ENCODE results near the gene NHLRC3.

Gene NHLRC3

DNA sequence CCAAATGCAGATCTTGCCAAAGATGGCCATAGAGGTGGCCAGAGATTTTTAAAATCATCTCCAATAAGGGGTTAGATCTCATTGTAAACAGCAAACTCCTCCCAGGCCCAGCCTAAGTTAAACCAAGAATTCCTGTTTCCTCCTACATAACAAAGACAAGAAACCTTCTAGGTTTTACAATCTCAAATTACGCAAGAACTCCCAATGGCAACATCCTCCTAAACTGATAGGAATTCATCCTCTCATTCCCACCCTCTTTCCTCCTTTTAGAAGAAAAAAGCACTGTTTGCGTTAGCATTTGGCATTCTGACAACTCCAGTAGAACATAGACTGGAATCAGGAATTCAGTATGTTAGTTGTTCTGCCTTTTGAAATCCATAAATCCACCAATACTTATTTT lies 14.9 kb upstream of the NHLRC3 start:
- H3K4me3 ChIP-seq (ENCODE audit: low read length) = no peak overlapping the region
- H3K9me3 ChIP-seq (ENCODE audit: control insufficient read depth, insufficient read depth, low read length) = no peaks in the 10 kb centered on the region
- H3K27me3 ChIP-seq (ENCODE audit: control insufficient read depth, insufficient read depth, low read length) = no peaks in the 10 kb centered on the region
- H3K36me3 ChIP-seq (ENCODE audit: control insufficient read depth, insufficient read depth, low read length) = peaks cover 6% of the 10 kb centered on the region; the same call in 1 of the 2 replicates
- H3K4me1 ChIP-seq (ENCODE audit: control insufficient read depth, insufficient read depth, low read length) = peaks cover 10% of the 10 kb centered on the region
- WGBS (ENCODE audit: insufficient coverage, insufficient read length) = no CpG with 5 or more reads among the region's 2 CpGs
- H3K27ac ChIP-seq (ENCODE audit: low read length) = peak overlapping the region; percentile 64
- no peak for DNase-seq (ENCODE audit: low read depth, low spot score)

DNA sequence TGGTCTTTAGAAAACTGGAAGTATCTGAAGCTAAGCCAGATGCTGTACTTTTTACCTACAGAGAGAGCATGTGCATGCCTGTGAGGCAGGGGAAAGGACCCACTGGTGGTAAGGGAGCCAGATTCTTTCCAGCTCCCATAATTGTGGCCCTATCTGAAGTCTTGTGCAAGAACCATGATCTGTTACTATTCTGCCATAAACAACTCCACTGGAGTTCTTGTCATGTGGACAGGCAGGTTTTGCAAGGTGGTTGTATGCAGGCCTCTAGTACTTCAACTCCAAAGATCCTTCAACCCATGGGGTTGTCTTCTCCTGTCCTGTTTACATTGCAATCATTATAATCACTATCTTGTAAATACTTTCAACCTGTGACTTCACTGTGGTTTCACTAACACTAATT lies 14.5 kb upstream of the NHLRC3 start:
- Histone ChIP-seq H3K4me3 (ENCODE audit: low read length) (no peak overlapping the region), H3K4me1 (ENCODE audit: control insufficient read depth, insufficient read depth, low read length) (peaks cover 10% of the 10 kb centered on the region), H3K36me3 (ENCODE audit: control insufficient read depth, insufficient read depth, low read length) (peaks cover 6% of the 10 kb centered on the region; the same call in 1 of the 2 replicates), H3K27ac (ENCODE audit: low read length) (peak overlapping the region; percentile 64), H3K27me3 (ENCODE audit: control insufficient read depth, insufficient read depth, low read length) (no peaks in the 10 kb centered on the region), H3K9me3 (ENCODE audit: control insufficient read depth, insufficient read depth, low read length) (no peaks in the 10 kb centered on the region)
- no peak for DNase-seq (ENCODE audit: low read depth, low spot score)

DNA sequence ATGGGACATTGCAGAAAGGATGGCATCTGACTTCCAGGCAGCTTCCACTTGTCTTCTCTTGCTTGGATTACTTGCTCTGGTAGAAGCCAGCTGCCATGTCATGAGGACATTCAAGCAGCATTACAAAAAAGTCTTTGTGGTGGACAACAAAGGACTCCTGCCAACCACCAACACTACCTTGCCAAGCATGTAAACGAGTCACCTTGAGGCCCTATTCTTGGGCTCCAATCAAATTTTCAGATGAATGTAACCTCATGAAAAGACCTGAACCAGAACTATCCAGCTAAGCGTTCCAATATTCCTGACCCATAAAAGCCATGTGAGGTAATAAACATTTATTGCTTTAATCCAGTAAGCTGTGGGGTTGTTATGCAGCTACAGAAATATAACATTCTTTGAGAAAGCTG lies 12.8 kb upstream of the NHLRC3 start:
- no peaks in the 10 kb centered on the region for H3K9me3 ChIP-seq (ENCODE audit: control insufficient read depth, insufficient read depth, low read length)
- H3K36me3 ChIP-seq (ENCODE audit: control insufficient read depth, insufficient read depth, low read length) = peaks cover 6% of the 10 kb centered on the region; the same call in 1 of the 2 replicates
- no peak for DNase-seq (ENCODE audit: low read depth, low spot score)
- H3K27me3 ChIP-seq (ENCODE audit: control insufficient read depth, insufficient read depth, low read length) = no peaks in the 10 kb centered on the region
- no peak overlapping the region for H3K4me3 ChIP-seq (ENCODE audit: low read length)
- WGBS (ENCODE audit: insufficient coverage, insufficient read length) = no CpG with 5 or more reads among the region's 2 CpGs
- peaks cover 10% of the 10 kb centered on the region for H3K4me1 ChIP-seq (ENCODE audit: control insufficient read depth, insufficient read depth, low read length)
- no peak overlapping the region for H3K27ac ChIP-seq (ENCODE audit: low read length)

DNA sequence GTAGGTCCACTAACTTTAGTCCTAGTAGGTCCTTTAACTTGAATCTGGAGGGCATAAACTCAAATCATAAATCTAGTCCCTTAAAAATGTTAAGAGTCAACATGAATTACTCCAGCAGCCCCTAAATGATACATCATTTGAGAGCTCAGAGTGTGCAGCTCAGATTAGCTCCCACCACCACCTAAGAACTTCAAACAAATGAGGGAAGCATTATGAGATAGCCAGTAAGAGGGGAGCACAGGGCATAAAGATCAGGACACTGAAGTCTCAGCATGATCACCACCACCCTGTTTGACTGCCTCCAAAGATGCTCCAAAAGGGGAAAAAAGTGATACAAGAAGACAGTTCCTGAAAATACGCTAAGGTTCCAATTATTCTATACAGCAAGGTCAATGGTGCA lies 6.1 kb upstream of the NHLRC3 start:
- no CpG with 5 or more reads among the region's 1 CpG for WGBS (ENCODE audit: insufficient coverage, insufficient read length)
- no peak for DNase-seq (ENCODE audit: low read depth, low spot score)
- Histone ChIP-seq H3K27ac (ENCODE audit: low read length) (no peak overlapping the region), H3K9me3 (ENCODE audit: control insufficient read depth, insufficient read depth, low read length) (no peaks in the 10 kb centered on the region), H3K27me3 (ENCODE audit: control insufficient read depth, insufficient read depth, low read length) (no peaks in the 10 kb centered on the region), H3K4me1 (ENCODE audit: control insufficient read depth, insufficient read depth, low read length) (no peaks in the 10 kb centered on the region; the same call in 1 of the 2 replicates), H3K36me3 (ENCODE audit: control insufficient read depth, insufficient read depth, low read length) (peaks cover 2% of the 10 kb centered on the region; the same call in 1 of the 2 replicates), H3K4me3 (ENCODE audit: low read length) (no peak overlapping the region)

GRCh38 chr13:39034085-39034484 lies 4.2 kb upstream of the NHLRC3 start:
- no peaks in the 10 kb centered on the region for H3K9me3 ChIP-seq (ENCODE audit: control insufficient read depth, insufficient read depth, low read length)
- no peak overlapping the region for H3K4me3 ChIP-seq (ENCODE audit: low read length)
- H3K27me3 ChIP-seq (ENCODE audit: control insufficient read depth, insufficient read depth, low read length) = no peaks in the 10 kb centered on the region
- H3K4me1 ChIP-seq (ENCODE audit: control insufficient read depth, insufficient read depth, low read length) = no peaks in the 10 kb centered on the region; the same call in 1 of the 2 replicates
- WGBS (ENCODE audit: insufficient coverage, insufficient read length) = no CpG with 5 or more reads among the region's 1 CpG
- DNase-seq (ENCODE audit: low read depth, low spot score) = no peak
- H3K27ac ChIP-seq (ENCODE audit: low read length) = no peak overlapping the region
- H3K36me3 ChIP-seq (ENCODE audit: control insufficient read depth, insufficient read depth, low read length) = no peaks in the 10 kb centered on the region; the same call in 1 of the 2 replicates

GRCh38 chr13:39035204-39035603 lies 3.1 kb upstream of the NHLRC3 start:
- Histone ChIP-seq H3K36me3 (ENCODE audit: control insufficient read depth, insufficient read depth, low read length) (no peaks in the 10 kb centered on the region; the same call in 1 of the 2 replicates), H3K4me3 (ENCODE audit: low read length) (no peak overlapping the region), H3K9me3 (ENCODE audit: control insufficient read depth, insufficient read depth, low read length) (no peaks in the 10 kb centered on the region), H3K27ac (ENCODE audit: low read length) (no peak overlapping the region), H3K4me1 (ENCODE audit: control insufficient read depth, insufficient read depth, low read length) (no peaks in the 10 kb centered on the region; the same call in 1 of the 2 replicates), H3K27me3 (ENCODE audit: control insufficient read depth, insufficient read depth, low read length) (no peaks in the 10 kb centered on the region)
- no peak for DNase-seq (ENCODE audit: low read depth, low spot score)
- no CpG with 5 or more reads among the region's 2 CpGs for WGBS (ENCODE audit: insufficient coverage, insufficient read length)

DNA sequence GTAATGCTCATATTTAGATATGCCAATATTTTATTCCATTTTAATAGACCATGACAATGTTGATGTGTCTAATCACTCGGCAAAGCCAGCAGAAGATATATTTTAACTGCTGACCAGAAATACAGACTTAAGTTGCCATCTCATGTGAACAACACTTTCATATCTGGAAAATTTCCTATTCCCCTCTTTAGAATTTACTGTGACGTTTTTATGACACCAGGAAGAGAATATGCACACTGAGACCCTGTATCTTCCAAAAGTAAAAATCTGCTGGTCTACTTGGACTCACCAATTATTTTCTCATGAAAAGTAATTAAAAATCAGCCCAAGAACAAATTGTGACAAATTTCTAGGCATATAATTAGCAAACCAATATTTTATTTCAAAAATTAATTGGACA lies 2.5 kb upstream of the NHLRC3 start:
- H3K27ac ChIP-seq (ENCODE audit: low read length) = no peak overlapping the region

DNA sequence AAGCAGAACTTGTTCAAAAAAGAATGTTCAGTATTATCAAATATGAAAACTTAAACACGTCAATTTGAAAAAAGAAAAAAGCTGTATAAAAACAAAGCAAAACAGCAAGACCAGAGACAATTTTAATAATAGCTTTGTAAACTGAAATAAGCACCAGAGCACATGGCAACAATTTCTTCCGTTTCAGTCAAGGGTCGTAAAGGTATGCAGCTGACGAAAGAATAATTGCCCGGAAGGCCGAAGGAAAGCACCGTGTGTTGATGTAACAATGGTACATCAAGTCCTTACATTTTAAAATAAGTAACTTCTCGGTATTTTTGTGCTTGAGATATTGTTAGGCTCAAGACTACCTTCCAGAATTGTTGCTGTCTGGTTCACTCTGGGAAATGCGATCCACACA lies 2.0 kb upstream of the NHLRC3 start:
- Histone ChIP-seq H3K4me1 (ENCODE audit: control insufficient read depth, insufficient read depth, low read length) (no peaks in the 10 kb centered on the region; the same call in 1 of the 2 replicates), H3K36me3 (ENCODE audit: control insufficient read depth, insufficient read depth, low read length) (no peaks in the 10 kb centered on the region), H3K27me3 (ENCODE audit: control insufficient read depth, insufficient read depth, low read length) (no peaks in the 10 kb centered on the region), H3K4me3 (ENCODE audit: low read length) (peak overlapping the region; percentile 55; the same call in 1 of the 2 replicates), H3K9me3 (ENCODE audit: control insufficient read depth, insufficient read depth, low read length) (no peaks in the 10 kb centered on the region), H3K27ac (ENCODE audit: low read length) (no peak overlapping the region)
- no CpG with 5 or more reads among the region's 9 CpGs for WGBS (ENCODE audit: insufficient coverage, insufficient read length)
- DNase-seq (ENCODE audit: low read depth, low spot score) = no peak

More for the DNA sequence above, 2.5 kb upstream of the NHLRC3 start:
- Histone ChIP-seq H3K4me1 (ENCODE audit: control insufficient read depth, insufficient read depth, low read length) (no peaks in the 10 kb centered on the region; the same call in 1 of the 2 replicates), H3K36me3 (ENCODE audit: control insufficient read depth, insufficient read depth, low read length) (no peaks in the 10 kb centered on the region), H3K27me3 (ENCODE audit: control insufficient read depth, insufficient read depth, low read length) (no peaks in the 10 kb centered on the region), H3K9me3 (ENCODE audit: control insufficient read depth, insufficient read depth, low read length) (no peaks in the 10 kb centered on the region), H3K4me3 (ENCODE audit: low read length) (peak overlapping the region; percentile 9; the same call in 1 of the 2 replicates)
- no CpG with 5 or more reads among the region's 2 CpGs for WGBS (ENCODE audit: insufficient coverage, insufficient read length)
- DNase-seq (ENCODE audit: low read depth, low spot score) = no peak

- Histone ChIP-seq H3K4me1 (ENCODE audit: control insufficient read depth, insufficient read depth, low read length) (no peaks in the 10 kb centered on the region; the same call in 1 of the 2 replicates), H3K27me3 (ENCODE audit: control insufficient read depth, insufficient read depth, low read length) (no peaks in the 10 kb centered on the region)
- WGBS (ENCODE audit: insufficient coverage, insufficient read length) = no CpG with 5 or more reads among the region's 39 CpGs
Measured at GRCh38 chr13:39037410-39037879, 811 bp upstream of the NHLRC3 start.

GRCh38 chr13:39038569-39039030 lies 344 bp downstream of the NHLRC3 start:
- WGBS (ENCODE audit: insufficient coverage, insufficient read length) = no CpG with 5 or more reads among the region's 15 CpGs
- Histone ChIP-seq H3K4me1 (ENCODE audit: control insufficient read depth, insufficient read depth, low read length) (no peaks in the 10 kb centered on the region; the same call in 1 of the 2 replicates), H3K36me3 (ENCODE audit: control insufficient read depth, insufficient read depth, low read length) (no peaks in the 10 kb centered on the region), H3K27me3 (ENCODE audit: control insufficient read depth, insufficient read depth, low read length) (no peaks in the 10 kb centered on the region), H3K4me3 (ENCODE audit: low read length) (peak overlapping the region; percentile 55), H3K27ac (ENCODE audit: low read length) (no peak overlapping the region), H3K9me3 (ENCODE audit: control insufficient read depth, insufficient read depth, low read length) (no peaks in the 10 kb centered on the region)
- DNase-seq (ENCODE audit: low read depth, low spot score) = no peak

More at GRCh38 chr13:39037410-39037879, 811 bp upstream of the NHLRC3 start:
- Histone ChIP-seq H3K36me3 (ENCODE audit: control insufficient read depth, insufficient read depth, low read length) (no peaks in the 10 kb centered on the region), H3K27ac (ENCODE audit: low read length) (no peak overlapping the region), H3K4me3 (ENCODE audit: low read length) (peak overlapping the region; percentile 55), H3K9me3 (ENCODE audit: control insufficient read depth, insufficient read depth, low read length) (no peaks in the 10 kb centered on the region)
- no peak for DNase-seq (ENCODE audit: low read depth, low spot score)

- no peak for DNase-seq (ENCODE audit: low read depth, low spot score)
- Histone ChIP-seq H3K9me3 (ENCODE audit: control insufficient read depth, insufficient read depth, low read length) (no peaks in the 10 kb centered on the region), H3K27me3 (ENCODE audit: control insufficient read depth, insufficient read depth, low read length) (no peaks in the 10 kb centered on the region), H3K27ac (ENCODE audit: low read length) (no peak overlapping the region), H3K4me3 (ENCODE audit: low read length) (peak overlapping the region; percentile 55; the same call in 1 of the 2 replicates), H3K4me1 (ENCODE audit: control insufficient read depth, insufficient read depth, low read length) (no peaks in the 10 kb centered on the region; the same call in 1 of the 2 replicates), H3K36me3 (ENCODE audit: control insufficient read depth, insufficient read depth, low read length) (no peaks in the 10 kb centered on the region)
- 100% methylated on average over 2 of the region's 7 CpGs for whole genome bisulfite sequencing (ENCODE audit: insufficient coverage, insufficient read length)
Measured at GRCh38 chr13:39039041-39039440, 785 bp downstream of the NHLRC3 start.

Data from iPS DF 6.9 (cell line).